AG09319 (cell line): ENCODE data around the gene LYRM1.

ENCODE experiments used
- DNase-seq: peaks from one replicate; pipeline ENCODE4 v3.0.0-alpha.2; 2010; ENCODE audit warnings: low read depth; ENCODE audit errors: extremely low read depth
- CTCF ChIP-seq: IDR thresholded peaks from 2 replicates; pipeline ENCODE4 v1.5.1; 2011; ENCODE audit warnings: low read depth, mild to moderate bottlenecking, inconsistent platforms, low read length, moderate library complexity

LYRM1 gene

GRCh38 chr16:20897922-20898321, 2.6 kb upstream of the LYRM1 start:
- TF ChIP-seq CTCF = no peak
- DNase-seq = no peak

GRCh38 chr16:20899071-20899470, 1.5 kb upstream of the LYRM1 start:
- TF ChIP-seq CTCF = no peak
- DNase-seq = no peak

GRCh38 chr16:20899477-20900298, 883 bp upstream of the LYRM1 start:
- no peak for TF ChIP-seq CTCF
- no peak for DNase-seq

- no peak for DNase-seq
- TF ChIP-seq CTCF = no peak
Measured at GRCh38 chr16:20901068-20901435, 481 bp downstream of the LYRM1 start.

- no peak for DNase-seq
- no peak for TF ChIP-seq CTCF
Measured at GRCh38 chr16:20901436-20902112, 1.0 kb downstream of the LYRM1 start.

- TF ChIP-seq CTCF = no peak
- DNase-seq = no peak
Measured at GRCh38 chr16:20902426-20902825, 1.9 kb downstream of the LYRM1 start.

- TF ChIP-seq CTCF = no peak
- DNase-seq = no peak
Measured at GRCh38 chr16:20903116-20903898, 2.7 kb downstream of the LYRM1 start.
